GM10248 (cell line): ENCODE data around the gene ADGRD1.

Experiments
- CTCF ChIA-PET: fragments of 300-600 bp; sonication (Branson Sonifier 250); formaldehyde crosslinking; extraction: SDS; loops from one replicate; lab custom pipeline; 2021; ENCODE audit warnings: antibody characterized with exemption; lab: Yijun Ruan, JAX
- POLR2A ChIA-PET: fragments of 350-650 bp; sonication (Branson Sonifier 250); formaldehyde crosslinking; extraction: SDS; loops from one replicate; lab custom pipeline; 2020; ENCODE audit warnings: antibody characterized with exemption; lab: Yijun Ruan, JAX
- DNase-seq: peaks from one replicate; pipeline ENCODE4 v3.0.0; 2012; ENCODE audit errors: extremely low spot score
- TF ChIP-seq, protein P1 (sequence below): IDR thresholded peaks from 2 replicates; pipeline ENCODE4 v1.5.1; 2012; ENCODE audit warnings: mild to moderate bottlenecking, low read depth; ENCODE audit errors: extremely low read depth, missing control alignments, control extremely low read depth

Gene ADGRD1

DNA sequence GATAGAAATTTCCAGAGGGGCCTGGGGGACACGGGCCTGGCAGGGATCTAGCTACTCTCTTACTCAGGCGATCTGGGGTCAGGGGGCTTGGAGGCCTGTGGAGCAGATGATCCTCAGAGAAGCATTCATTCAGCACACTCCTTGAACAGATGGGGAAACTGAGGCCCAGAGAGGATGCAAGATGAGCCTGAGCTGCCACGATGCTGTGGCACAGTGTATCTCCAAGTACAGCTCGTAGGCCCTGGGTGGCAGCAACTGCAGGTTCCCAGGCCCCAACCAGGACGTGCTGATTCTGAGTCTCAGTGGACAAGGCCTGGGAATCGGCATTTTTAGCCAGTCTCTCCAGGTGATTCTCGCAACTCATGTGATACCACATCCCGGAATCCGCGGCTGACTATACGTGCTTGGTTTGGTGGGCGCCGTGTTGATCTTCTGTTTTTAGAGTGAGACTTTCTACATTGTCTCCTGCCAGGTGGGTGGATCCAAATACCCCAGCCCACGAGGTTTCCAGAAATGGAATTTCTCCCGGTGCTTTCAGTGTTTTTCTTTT lies 22.5 kb downstream of the ADGRD1 start:
- CTCF ChIA-PET, result interaction anchor here (1.3 kb wide), 1 partner anchor 14 kb away, joined by 3 read pairs; no protein-coding TSS in a partner anchor
- POLR2A ChIA-PET, result no interaction called here
- DNase-seq, result no peak
- TF ChIP-seq, protein P1, sequence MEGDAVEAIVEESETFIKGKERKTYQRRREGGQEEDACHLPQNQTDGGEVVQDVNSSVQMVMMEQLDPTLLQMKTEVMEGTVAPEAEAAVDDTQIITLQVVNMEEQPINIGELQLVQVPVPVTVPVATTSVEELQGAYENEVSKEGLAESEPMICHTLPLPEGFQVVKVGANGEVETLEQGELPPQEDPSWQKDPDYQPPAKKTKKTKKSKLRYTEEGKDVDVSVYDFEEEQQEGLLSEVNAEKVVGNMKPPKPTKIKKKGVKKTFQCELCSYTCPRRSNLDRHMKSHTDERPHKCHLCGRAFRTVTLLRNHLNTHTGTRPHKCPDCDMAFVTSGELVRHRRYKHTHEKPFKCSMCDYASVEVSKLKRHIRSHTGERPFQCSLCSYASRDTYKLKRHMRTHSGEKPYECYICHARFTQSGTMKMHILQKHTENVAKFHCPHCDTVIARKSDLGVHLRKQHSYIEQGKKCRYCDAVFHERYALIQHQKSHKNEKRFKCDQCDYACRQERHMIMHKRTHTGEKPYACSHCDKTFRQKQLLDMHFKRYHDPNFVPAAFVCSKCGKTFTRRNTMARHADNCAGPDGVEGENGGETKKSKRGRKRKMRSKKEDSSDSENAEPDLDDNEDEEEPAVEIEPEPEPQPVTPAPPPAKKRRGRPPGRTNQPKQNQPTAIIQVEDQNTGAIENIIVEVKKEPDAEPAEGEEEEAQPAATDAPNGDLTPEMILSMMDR, result no peak

DNA sequence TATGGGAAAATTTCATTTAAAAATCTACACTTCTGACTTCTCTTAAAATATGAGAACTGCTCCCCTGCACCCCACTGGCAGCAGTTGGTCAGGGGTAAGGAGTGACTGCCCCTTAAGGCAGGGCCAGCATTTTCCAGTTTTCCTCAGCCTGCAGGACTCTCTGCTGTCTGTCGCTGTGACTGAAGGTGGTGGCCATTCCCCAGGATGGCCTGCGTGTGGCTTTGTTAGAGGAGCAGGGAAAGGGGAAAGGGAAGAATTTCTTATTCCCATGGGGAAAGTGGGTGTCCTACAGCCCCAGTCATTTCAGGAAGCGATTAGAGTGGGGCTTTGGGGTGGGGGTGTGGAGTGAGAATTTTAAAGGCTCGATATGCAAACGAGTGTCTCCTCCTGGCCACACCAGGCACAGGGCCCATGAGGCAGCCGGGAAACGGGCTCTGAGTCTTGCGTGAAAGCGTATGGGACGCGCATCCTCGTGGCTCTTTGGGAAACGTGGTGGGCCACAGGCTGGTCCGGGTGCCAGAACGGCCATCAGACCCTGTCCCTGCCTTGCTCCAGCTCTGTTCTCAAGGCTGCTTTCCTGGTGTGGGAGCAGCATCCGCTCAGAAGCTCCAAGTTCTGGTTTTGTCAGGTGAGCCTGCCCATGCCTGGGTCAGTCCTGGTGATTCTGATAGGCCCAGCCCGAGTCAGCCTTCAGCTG lies 23.5 kb downstream of the ADGRD1 start:
- TF ChIP-seq, protein P1, result no peak
- CTCF ChIA-PET, result no interaction called here
- no peak for DNase-seq
- POLR2A ChIA-PET, result no interaction called here

DNA sequence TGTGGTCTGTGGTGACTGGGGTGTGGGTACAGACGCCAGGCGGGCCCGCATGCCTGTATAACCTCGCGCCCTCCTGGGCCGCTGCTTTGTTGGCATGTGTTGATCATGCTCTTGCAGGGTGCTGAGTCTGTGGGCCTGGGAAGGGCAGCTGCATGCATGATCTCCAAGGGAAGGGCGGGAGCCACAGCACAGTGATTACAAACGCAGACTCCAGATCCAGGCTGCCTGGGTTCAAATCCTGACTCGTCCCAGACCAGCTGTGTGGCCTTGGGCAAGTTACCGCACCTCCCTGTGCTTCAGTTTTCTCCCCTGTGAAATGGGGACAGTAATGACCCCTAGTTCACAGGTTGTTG lies 24.0 kb downstream of the ADGRD1 start:
- POLR2A ChIA-PET, result no interaction called here
- no peak for DNase-seq
- CTCF ChIA-PET, result no interaction called here
- TF ChIP-seq, protein P1, result no peak

DNA sequence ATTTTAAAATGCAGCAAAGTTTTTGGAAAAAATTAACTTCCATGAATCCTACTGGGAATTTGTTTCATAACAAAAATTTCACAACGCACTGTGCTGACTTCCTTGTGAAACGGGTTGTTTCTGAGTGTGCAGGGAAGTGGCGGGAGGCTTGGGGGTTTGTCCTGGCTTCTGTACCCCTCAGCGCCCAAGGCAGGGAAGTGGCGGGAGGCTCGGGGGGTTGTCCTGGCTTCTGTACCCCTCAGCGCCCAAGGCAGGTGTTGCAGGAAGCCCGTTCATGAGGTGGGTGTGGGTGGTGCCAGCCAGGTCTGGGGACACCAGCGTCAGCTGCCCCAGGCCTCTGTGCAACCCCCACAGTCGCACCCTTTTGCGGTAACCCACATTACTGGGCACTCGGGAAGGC lies 25.1 kb downstream of the ADGRD1 start:
- TF ChIP-seq, protein P1, result no peak
- DNase-seq, result no peak
- ChIA-PET POLR2A (no interaction called here), CTCF (no interaction called here)

DNA sequence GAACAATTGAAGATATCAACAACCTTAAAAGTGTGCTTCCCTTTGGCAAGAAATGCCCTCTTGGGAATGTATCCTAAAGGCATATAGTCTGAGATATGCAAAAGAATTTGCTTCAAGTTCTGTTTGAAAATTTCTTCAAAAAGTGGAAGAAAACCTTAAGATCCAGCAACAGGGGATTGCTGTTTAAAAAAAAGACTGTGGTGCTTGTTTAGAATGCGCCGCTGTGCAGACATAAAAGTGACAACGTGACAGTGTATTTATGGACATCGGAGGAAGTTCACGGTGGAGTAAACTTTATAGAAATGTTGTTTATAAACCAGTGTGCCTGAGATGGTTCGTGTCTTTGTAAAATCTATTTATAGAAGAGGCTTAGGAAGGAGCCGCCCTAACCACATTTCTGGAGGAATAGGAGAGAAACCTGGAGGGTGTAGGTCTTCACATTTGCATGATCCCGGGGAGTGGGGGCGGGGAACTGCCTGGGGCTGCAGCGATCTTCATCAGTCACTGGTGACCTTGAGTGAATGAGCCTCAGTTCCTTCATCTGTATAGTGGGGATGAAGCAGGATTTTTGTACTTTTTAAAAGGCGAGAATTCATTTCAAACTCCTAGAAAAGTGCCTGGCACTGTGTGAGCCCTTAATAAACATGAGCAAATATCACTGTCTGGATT lies 27.5 kb downstream of the ADGRD1 start:
- TF ChIP-seq, protein P1, result no peak
- CTCF ChIA-PET, result interaction anchor here (1.7 kb wide), 1 partner anchor 123 kb away, joined by 4 read pairs; no protein-coding TSS in a partner anchor
- POLR2A ChIA-PET, result no interaction called here
- DNase-seq, result no peak

DNA sequence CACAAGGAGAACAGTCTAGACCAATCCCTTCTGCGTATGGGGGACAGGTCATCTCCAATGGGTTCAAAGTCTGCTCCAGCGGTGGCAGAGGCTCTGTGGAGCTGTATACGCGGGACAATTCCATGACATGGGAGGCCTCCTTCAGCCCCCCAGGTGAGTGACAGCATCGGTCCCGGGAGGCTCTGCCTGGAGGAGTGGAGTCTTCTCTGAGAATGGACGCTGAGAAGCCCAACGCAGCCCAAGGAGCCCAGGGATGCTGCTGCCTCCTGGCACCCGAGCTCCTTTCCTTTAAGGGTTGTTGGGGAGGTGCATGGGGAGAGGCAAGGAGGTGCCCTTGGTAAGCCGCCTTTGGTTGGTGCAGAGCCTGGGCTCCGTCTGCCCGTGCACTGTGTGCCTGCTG lies 28.2 kb downstream of the ADGRD1 start:
- TF ChIP-seq, protein P1, result no peak
- DNase-seq, result no peak
- CTCF ChIA-PET, result no interaction called here
- POLR2A ChIA-PET, result no interaction called here
